ENCODE data around the gene ALDH9A1.
"Not testable (repeated sequence)": the region's sequence is repeated elsewhere in the genome, so short reads cannot be mapped to it uniquely, and the experiment has no call there.

- TF ChIP-seq CTCF, POLR2A, EP300, POLR2AphosphoS5 (IDR thresholded peaks at IDR 0.05): not testable (repeated sequence)
Observed at GRCh38 chr1:165658766-165659580, 39.4 kb downstream of the ALDH9A1 start.

Measured in stomach (tissue), 4 donors.